DOHH2 (cell line): ENCODE data around the gene MEN1.

ENCODE experiments used
- H3F3A ChIP-seq: fragments of 200-600 bp; sonication (generic), shearing (Covaris generic); 2 replicates; pipeline ENCODE4 v1.6.0; 2016; ENCODE audit warnings: antibody characterized with exemption, mild to moderate bottlenecking; ENCODE audit not compliant: control insufficient read depth, insufficient read depth
- H3K27ac ChIP-seq: fragments of 200-600 bp; sonication (generic); 2 replicates; pipeline ENCODE4 v1.5.1; 2014; ENCODE audit warnings: low read depth, mild to moderate bottlenecking, low read length, moderate library complexity
- H3K27me3 ChIP-seq: fragments of 200-600 bp; sonication (generic); 2 replicates; pipeline ENCODE4 v1.6.1; 2014; ENCODE audit warnings: mild to moderate bottlenecking, low read length, mixed read lengths; ENCODE audit not compliant: control insufficient read depth
- H3K36me3 ChIP-seq: fragments of 200-600 bp; sonication (generic); 2 replicates; pipeline ENCODE4 v1.6.1; 2014; ENCODE audit warnings: mild to moderate bottlenecking, low read length, moderate library complexity, mixed read lengths; ENCODE audit not compliant: control insufficient read depth
- H3K4me1 ChIP-seq: fragments of 200-600 bp; sonication (generic); 2 replicates; pipeline ENCODE4 v1.6.1; 2014; ENCODE audit warnings: mild to moderate bottlenecking, low read length, mixed read lengths; ENCODE audit not compliant: control insufficient read depth
- H3K4me2 ChIP-seq: fragments of 200-600 bp; sonication (generic); 2 replicates; pipeline ENCODE4 v1.6.0; 2014; ENCODE audit warnings: mild to moderate bottlenecking, low read length, moderate library complexity
- H3K4me3 ChIP-seq: fragments of 200-600 bp; sonication (generic); 2 replicates; pipeline ENCODE4 v1.5.1; 2014; ENCODE audit warnings: mild to moderate bottlenecking, low read length, mixed read lengths
- H3K79me2 ChIP-seq: fragments of 200-600 bp; sonication (generic); 2 replicates; pipeline ENCODE4 v1.6.1; 2014; ENCODE audit warnings: mild to moderate bottlenecking, low read length, mixed read lengths; ENCODE audit not compliant: control insufficient read depth
- H3K9me2 ChIP-seq: fragments of 200-600 bp; sonication (generic); replicated peaks from 2 replicates; pipeline ENCODE4 v1.6.1; 2014; ENCODE audit warnings: mild to moderate bottlenecking, low read length, mixed read lengths; ENCODE audit not compliant: control insufficient read depth
- H3K9me3 ChIP-seq: fragments of 200-600 bp; sonication (generic); 2 replicates; pipeline ENCODE4 v1.6.1; 2014; ENCODE audit warnings: antibody characterized with exemption, low read length, mixed read lengths; ENCODE audit not compliant: control insufficient read depth, insufficient read depth
- H4K20me1 ChIP-seq: fragments of 200-600 bp; sonication (generic); 2 replicates; pipeline ENCODE4 v1.6.0; 2014; ENCODE audit warnings: low read depth, mild to moderate bottlenecking, antibody characterized with exemption, low read length, moderate library complexity; ENCODE audit not compliant: control insufficient read depth, insufficient read depth
- EZH2phosphoT487 ChIP-seq: fragments of 200-600 bp; sonication (generic); IDR thresholded peaks from 2 replicates; pipeline ENCODE4 v1.6.1; 2017; ENCODE audit warnings: borderline replicate concordance, mild to moderate bottlenecking, antibody characterized with exemption, low read length, moderate library complexity, mixed read lengths
- TF ChIP-seq, protein P1 (sequence below): fragments of 200-600 bp; sonication (generic); IDR thresholded peaks from one replicate; pipeline ENCODE4 v1.5.1; 2014; ENCODE audit warnings: antibody characterized with exemption, mild to moderate bottlenecking, low read depth, low read length; ENCODE audit not compliant: poor library complexity, severe bottlenecking

Gene MEN1

DNA sequence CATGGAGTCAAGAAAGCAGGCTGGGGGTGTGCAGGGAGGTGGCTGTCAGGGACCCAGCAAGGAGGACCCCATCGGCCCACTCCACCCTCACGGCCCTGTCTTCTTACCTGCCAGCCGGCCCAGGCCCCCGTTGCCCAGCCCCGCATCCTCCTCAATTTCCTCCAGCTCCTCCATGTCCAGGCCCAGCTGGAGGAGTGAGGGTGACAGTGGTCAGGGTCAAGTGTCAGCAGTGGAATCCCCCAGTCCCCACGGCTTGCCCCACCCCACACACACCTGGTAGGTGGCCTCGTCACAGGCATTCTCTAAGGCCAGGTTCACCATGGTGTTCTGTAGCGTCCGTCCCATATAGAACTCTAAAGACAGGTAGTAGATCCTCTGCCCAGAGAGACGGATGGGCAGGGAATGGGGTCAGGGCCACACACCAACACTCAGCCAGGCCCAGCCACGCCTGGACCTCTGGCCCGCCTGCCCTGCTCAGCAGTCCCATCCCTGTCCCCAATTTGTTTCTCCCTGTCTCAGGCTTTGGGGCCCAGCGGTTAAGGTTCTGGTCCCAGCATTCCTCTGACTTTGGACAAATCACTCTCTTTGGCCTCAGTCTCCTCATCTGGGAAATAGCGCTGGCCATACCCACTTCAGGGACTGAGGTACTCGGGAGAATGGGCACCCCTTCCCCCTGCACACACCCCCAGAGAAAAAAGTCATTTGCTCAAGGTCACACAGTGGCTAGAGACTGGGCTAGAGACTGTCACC is 51.8 kb downstream of the MEN1 start:
- peaks cover 19% of the 10 kb centered on the region for H3K36me3 ChIP-seq
- TF ChIP-seq EZH2phosphoT487: no peak
- TF ChIP-seq, protein P1, sequence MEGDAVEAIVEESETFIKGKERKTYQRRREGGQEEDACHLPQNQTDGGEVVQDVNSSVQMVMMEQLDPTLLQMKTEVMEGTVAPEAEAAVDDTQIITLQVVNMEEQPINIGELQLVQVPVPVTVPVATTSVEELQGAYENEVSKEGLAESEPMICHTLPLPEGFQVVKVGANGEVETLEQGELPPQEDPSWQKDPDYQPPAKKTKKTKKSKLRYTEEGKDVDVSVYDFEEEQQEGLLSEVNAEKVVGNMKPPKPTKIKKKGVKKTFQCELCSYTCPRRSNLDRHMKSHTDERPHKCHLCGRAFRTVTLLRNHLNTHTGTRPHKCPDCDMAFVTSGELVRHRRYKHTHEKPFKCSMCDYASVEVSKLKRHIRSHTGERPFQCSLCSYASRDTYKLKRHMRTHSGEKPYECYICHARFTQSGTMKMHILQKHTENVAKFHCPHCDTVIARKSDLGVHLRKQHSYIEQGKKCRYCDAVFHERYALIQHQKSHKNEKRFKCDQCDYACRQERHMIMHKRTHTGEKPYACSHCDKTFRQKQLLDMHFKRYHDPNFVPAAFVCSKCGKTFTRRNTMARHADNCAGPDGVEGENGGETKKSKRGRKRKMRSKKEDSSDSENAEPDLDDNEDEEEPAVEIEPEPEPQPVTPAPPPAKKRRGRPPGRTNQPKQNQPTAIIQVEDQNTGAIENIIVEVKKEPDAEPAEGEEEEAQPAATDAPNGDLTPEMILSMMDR: no peak
- H4K20me1 ChIP-seq: peaks cover 13% of the 10 kb centered on the region
- H3K9me3 ChIP-seq: no peaks in the 10 kb centered on the region
- no peak overlapping the region for H3K4me2 ChIP-seq
- no peak overlapping the region for H3K4me3 ChIP-seq
- H3K79me2 ChIP-seq: no peaks in the 10 kb centered on the region
- peaks cover 30% of the 10 kb centered on the region for H3F3A ChIP-seq
- no peaks in the 10 kb centered on the region for H3K9me2 ChIP-seq
- no peaks in the 10 kb centered on the region for H3K27me3 ChIP-seq
- H3K4me1 ChIP-seq: peaks cover 38% of the 10 kb centered on the region
- H3K27ac ChIP-seq: no peak overlapping the region

DNA sequence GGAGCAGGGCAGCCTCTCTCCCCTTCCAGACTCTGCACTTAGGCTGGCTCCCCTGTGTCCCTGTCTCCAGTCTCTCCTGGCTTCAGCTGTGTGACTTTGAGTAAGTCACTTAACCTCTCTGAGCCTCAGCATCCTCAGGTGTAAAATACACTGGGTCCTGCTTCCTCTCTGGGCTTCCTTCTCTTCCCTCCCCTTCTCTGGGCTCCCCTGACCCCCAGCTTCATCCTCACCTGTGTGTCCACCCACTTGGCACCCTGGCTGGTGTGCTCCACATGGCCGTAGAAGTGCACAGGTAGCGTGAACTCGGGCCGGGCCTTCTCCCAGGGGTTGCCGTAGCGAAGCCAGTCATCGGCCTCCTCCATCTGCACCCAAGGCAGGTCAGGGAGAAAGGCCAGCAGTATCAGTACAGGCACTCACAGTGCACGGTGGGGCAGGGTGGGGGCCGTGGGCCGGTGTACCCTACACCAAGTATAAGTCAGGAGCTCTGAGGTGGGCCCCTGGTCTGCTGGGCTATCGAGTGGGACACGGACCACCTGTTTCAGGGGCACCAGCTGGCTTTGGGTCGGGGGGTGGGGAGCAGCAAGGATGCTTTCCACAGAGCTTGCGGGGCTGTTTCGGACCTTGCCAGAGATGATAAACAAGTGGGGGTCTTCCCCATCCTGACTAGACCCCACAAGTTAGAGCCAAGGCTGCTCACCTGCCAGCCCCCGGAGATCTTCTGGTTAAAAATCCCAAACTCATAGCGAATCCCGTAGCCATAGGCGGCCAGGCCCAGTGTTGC is 52.6 kb downstream of the MEN1 start:
- Histone ChIP-seq H3F3A (peaks cover 22% of the 10 kb centered on the region), H3K27ac (no peak overlapping the region), H3K9me3 (no peaks in the 10 kb centered on the region), H3K4me1 (peaks cover 35% of the 10 kb centered on the region), H3K9me2 (no peaks in the 10 kb centered on the region), H3K27me3 (no peaks in the 10 kb centered on the region), H3K36me3 (peaks cover 11% of the 10 kb centered on the region), H3K4me3 (no peak overlapping the region), H3K4me2 (no peak overlapping the region), H3K79me2 (no peaks in the 10 kb centered on the region), H4K20me1 (peaks cover 12% of the 10 kb centered on the region; the same call in 1 of the 2 replicates)
- TF ChIP-seq EZH2phosphoT487: no peak
- TF ChIP-seq, protein P1: no peak

DNA sequence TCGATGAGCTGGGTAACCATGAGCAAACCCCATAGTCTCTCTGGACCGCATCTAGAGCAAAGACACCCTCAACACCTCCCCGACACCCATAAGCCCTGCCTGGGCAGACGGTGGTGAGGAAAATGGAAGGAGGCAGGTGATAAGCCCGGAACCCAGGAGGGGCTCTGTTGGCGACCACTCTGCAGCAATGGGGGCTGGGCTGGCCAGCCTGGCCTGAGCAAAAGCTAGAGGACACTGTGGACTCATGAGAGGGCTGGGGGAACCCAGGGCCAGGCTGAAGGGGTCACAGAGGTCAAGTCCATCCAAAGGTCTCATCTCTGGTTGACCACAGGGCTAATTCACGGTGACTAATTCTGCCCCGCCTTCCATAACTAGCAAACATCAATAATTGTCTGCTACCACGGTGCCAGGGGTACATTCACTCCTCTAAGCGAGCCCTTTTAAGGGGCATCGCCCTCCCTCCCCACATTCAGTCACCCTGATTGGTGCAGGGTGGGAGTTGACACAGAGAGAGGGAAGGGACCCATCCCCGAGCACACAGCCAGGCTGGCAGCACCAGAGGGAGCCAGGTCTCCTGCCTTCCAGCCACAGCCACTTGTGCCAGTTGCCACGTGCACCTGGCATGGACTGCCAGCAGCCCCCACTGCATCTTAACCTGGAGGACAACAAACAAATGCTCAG is 54.5 kb downstream of the MEN1 start:
- Histone ChIP-seq H3K79me2 (no peaks in the 10 kb centered on the region), H3K4me2 (no peak overlapping the region), H3K9me3 (no peaks in the 10 kb centered on the region), H3K4me3 (no peak overlapping the region), H4K20me1 (peaks cover 3% of the 10 kb centered on the region; the same call in 1 of the 2 replicates), H3K4me1 (peaks cover 22% of the 10 kb centered on the region), H3K27me3 (no peaks in the 10 kb centered on the region), H3K27ac (no peak overlapping the region), H3F3A (peaks cover 8% of the 10 kb centered on the region), H3K36me3 (no peaks in the 10 kb centered on the region), H3K9me2 (no peaks in the 10 kb centered on the region)
- TF ChIP-seq EZH2phosphoT487: no peak
- TF ChIP-seq, protein P1: no peak
